ENCODE measurements around the gene NTM.

NTM gene

GRCh38 chr11:132052904-132053303, 682.5 kb downstream of the NTM start:
- H3K4me3 ChIP-seq (ENCODE audit: low read depth, low read length, poor library complexity, severe bottlenecking): no peak overlapping the region
- H3K4me1 ChIP-seq (ENCODE audit: insufficient read depth, low read length, severe bottlenecking): no peaks in the 10 kb centered on the region
- no peaks in the 10 kb centered on the region for H3F3A ChIP-seq (ENCODE audit: insufficient read depth, low read length)
- no peaks in the 10 kb centered on the region for H3K36me3 ChIP-seq (ENCODE audit: insufficient read depth, low read length)
- H4K20me1 ChIP-seq (ENCODE audit: insufficient read depth, low read length): no peaks in the 10 kb centered on the region
- no peak overlapping the region for H3K9ac ChIP-seq (ENCODE audit: low read length)
- no peak overlapping the region for H2AFZ ChIP-seq (ENCODE audit: low read length)
- H3K4me2 ChIP-seq (ENCODE audit: low read length): no peak overlapping the region
- no peaks in the 10 kb centered on the region for H3K27me3 ChIP-seq (ENCODE audit: insufficient read depth, low read length)
- no peaks in the 10 kb centered on the region for H3K9me3 ChIP-seq (ENCODE audit: low read length)
- H3K79me2 ChIP-seq (ENCODE audit: insufficient read depth, low read length): no peaks in the 10 kb centered on the region
- no peaks in the 10 kb centered on the region for H3K9me2 ChIP-seq (ENCODE audit: low read depth, low read length)
- no peak overlapping the region for H3K27ac ChIP-seq (ENCODE audit: low read depth, low read length, poor library complexity, severe bottlenecking)
- TF ChIP-seq EZH2 (IDR thresholded peaks at IDR 0.05; ENCODE audit: borderline replicate concordance, low read length) (no peak), CTCF (IDR thresholded peaks at IDR 0.05; ENCODE audit: low read length) (no peak)

- no peaks in the 10 kb centered on the region for H4K20me1 ChIP-seq (ENCODE audit: insufficient read depth, low read length)
- no peak overlapping the region for H3K4me3 ChIP-seq (ENCODE audit: low read depth, low read length, poor library complexity, severe bottlenecking)
- no peak overlapping the region for H3K9ac ChIP-seq (ENCODE audit: low read length)
- no peak overlapping the region for H3K27ac ChIP-seq (ENCODE audit: low read depth, low read length, poor library complexity, severe bottlenecking)
- TF ChIP-seq CTCF (IDR thresholded peaks at IDR 0.05; ENCODE audit: low read length) (no peak), EZH2 (IDR thresholded peaks at IDR 0.05; ENCODE audit: borderline replicate concordance, low read length) (no peak)
- no peaks in the 10 kb centered on the region for H3K4me1 ChIP-seq (ENCODE audit: insufficient read depth, low read length, severe bottlenecking)
- H3K27me3 ChIP-seq (ENCODE audit: insufficient read depth, low read length): no peaks in the 10 kb centered on the region
- no peak overlapping the region for H2AFZ ChIP-seq (ENCODE audit: low read length)
- H3K79me2 ChIP-seq (ENCODE audit: insufficient read depth, low read length): no peaks in the 10 kb centered on the region
- no peaks in the 10 kb centered on the region for H3K9me2 ChIP-seq (ENCODE audit: low read depth, low read length)
- H3K4me2 ChIP-seq (ENCODE audit: low read length): no peak overlapping the region
- H3F3A ChIP-seq (ENCODE audit: insufficient read depth, low read length): no peaks in the 10 kb centered on the region
- H3K36me3 ChIP-seq (ENCODE audit: insufficient read depth, low read length): no peaks in the 10 kb centered on the region
- no peaks in the 10 kb centered on the region for H3K9me3 ChIP-seq (ENCODE audit: low read length)
Observed at GRCh38 chr11:132054822-132055221, 684.4 kb downstream of the NTM start.

GRCh38 chr11:132055296-132055695, 684.9 kb downstream of the NTM start:
- Histone ChIP-seq H3K79me2 (ENCODE audit: insufficient read depth, low read length) (no peaks in the 10 kb centered on the region), H3K27ac (ENCODE audit: low read depth, low read length, poor library complexity, severe bottlenecking) (no peak overlapping the region), H3K9ac (ENCODE audit: low read length) (no peak overlapping the region), H3K27me3 (ENCODE audit: insufficient read depth, low read length) (no peaks in the 10 kb centered on the region), H3K36me3 (ENCODE audit: insufficient read depth, low read length) (no peaks in the 10 kb centered on the region), H3K4me1 (ENCODE audit: insufficient read depth, low read length, severe bottlenecking) (no peaks in the 10 kb centered on the region), H2AFZ (ENCODE audit: low read length) (no peak overlapping the region), H3K9me3 (ENCODE audit: low read length) (no peaks in the 10 kb centered on the region), H3F3A (ENCODE audit: insufficient read depth, low read length) (no peaks in the 10 kb centered on the region), H4K20me1 (ENCODE audit: insufficient read depth, low read length) (no peaks in the 10 kb centered on the region), H3K4me2 (ENCODE audit: low read length) (no peak overlapping the region), H3K9me2 (ENCODE audit: low read depth, low read length) (no peaks in the 10 kb centered on the region), H3K4me3 (ENCODE audit: low read depth, low read length, poor library complexity, severe bottlenecking) (no peak overlapping the region)
- TF ChIP-seq CTCF (IDR thresholded peaks at IDR 0.05; ENCODE audit: low read length) (no peak), EZH2 (IDR thresholded peaks at IDR 0.05; ENCODE audit: borderline replicate concordance, low read length) (no peak)

Data from OCI-LY1 (cell line).